NCI-H146 treated with DMSO at 0.1 percent for 48 hours (cell line): ENCODE measurements around the gene TMEM134.
"Not testable (repeated sequence)": the region's sequence is repeated elsewhere in the genome, so short reads cannot be mapped to it uniquely, and the experiment has no call there.

Source experiments
- DNase-seq: peaks from one replicate; lab custom pipeline; 2025; ENCODE audit not compliant: unreplicated experiment; lab: John Stamatoyannopoulos, UW

TMEM134 gene

DNA sequence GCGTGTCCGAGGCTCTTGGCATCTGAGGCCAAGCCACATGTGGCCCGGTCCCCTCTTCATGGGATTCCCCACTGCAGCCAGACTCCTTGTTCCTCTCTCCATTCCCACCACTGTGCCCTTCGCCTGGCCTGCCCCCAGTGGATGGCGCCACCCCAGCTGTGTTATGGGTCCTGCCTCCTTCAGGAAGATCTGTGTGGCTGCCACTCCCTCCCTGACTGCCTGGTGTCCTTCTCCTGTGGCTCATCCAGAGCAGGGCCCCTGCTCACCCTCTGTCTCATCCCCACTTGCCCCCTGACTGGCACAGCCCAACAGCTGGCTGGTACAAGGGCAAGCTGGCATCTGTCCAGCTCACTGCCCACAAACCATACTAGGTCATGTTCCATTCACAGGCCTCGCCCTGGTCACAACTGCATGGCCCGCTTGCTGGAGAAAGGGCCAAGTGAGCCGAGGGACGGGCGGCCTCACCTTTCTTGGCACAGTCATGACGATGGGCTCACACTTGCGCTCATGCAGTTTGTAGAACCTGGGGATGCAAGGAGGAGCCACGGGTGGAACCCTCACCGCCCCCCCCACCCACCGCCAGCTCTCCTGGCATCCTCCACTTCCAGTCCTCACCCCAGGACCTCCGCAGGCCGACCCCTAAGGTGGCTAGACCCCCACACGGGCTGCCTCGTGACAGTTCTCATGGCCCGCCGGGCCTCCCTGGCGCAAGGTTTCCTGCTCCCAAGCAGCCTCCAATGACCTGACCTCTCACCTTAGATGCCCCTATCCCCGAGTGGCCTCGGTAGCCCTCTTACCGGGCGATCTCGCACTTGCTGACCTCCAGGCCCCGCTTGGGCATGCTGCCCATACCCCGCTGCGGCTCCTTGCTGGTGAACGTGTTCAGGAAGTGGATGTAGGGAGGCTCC, 29.5 kb downstream of the TMEM134 start:
- DNase-seq, result no peak

DNA sequence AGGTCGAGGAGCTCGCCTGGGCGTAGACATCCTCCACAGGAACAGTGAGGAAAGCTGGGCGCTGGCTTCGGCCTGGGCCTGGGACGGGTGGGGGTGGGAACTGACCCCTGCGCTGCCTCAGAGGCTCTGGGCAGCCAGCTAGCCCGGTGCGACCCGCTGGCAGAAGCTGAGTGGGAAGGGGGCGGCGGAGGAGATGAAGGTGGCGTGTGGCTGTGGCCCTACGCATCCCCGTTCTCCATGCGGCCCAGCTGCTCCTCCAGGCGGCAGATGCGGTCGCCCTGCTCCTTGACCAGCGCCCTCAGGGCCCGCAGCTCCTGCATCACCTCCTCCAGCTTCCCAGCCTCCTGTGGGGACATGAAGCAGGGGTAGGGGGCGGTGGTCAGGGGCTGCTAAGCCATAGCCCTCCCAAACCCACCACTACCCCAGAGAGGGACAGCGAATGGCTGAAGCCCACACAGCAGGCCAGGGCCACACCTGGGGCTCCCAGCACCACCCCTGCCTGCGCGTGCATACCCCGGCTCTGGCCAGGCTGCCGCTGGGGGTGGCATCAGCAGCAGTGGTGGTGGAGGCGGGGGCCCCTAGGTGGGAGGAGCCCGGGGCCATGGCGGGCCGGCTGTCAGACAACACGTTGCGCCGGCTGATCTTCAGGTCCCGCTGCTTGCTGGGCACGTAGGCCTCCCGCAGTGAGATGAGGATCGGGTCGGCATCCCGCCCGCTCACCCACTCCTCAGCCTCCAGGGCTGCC, 30.7 kb downstream of the TMEM134 start:
- no peak for DNase-seq

DNA sequence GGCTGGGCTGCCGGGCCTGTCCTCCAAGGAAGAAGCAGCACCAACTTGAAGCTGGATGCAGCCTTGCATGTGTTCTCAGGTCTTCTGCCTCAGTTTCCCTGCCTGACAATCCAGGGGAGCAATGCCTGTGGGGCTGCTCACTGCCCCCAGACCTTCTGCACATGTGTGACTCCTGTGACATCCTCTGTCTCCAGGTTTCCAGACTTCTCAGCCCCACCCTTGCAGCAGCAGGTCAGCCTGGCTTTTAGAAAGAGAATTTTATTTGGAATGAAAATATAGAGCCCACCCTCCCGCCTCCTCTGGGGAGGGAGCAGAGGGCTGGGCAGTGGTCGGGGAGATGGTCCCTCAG, 31.3 kb downstream of the TMEM134 start:
- DNase-seq, result no peak

DNA sequence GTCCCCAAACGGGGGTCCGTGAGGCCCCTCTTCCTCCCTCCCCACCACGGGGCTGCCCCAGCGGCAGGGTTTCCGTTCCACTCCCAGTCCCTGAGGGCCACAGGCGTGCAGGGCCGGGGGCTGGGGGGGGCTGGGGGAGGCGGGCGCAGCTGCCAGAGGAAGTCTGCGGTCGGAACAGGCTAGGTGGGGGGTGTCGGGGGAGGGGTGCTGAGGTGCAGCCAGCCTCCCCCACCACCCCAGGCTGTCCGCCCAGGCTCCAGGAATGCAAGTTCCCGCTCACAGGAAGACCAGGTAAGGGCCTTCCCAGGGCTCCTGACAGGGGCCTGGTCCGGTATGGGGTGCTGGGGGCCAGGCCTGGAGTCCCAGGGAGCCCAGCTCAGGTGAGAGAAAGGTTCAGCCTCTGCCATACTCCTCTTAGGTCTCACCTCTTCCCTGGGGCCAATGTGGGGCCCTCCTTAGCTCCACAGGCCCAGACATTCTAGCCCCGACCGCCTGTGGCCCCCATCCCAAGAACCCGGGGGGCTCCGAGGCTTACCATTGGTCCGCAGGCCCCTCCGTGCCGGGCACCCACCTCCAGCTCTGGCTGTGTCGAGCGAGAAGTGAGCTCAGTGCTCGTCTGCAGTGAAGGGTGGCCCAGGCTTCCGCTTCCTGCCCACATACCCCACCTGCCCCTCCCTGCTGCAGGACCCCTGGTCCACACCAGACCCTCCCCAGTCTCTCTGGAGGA, 31.8 kb downstream of the TMEM134 start, which contains the start of gene PTPRCAP:
PTPRCAP (minus strand) TSS at position 601 of the 727 bp plus-strand sequence; CDS start at position 538, 63 bp downstream.
- no peak for DNase-seq

DNA sequence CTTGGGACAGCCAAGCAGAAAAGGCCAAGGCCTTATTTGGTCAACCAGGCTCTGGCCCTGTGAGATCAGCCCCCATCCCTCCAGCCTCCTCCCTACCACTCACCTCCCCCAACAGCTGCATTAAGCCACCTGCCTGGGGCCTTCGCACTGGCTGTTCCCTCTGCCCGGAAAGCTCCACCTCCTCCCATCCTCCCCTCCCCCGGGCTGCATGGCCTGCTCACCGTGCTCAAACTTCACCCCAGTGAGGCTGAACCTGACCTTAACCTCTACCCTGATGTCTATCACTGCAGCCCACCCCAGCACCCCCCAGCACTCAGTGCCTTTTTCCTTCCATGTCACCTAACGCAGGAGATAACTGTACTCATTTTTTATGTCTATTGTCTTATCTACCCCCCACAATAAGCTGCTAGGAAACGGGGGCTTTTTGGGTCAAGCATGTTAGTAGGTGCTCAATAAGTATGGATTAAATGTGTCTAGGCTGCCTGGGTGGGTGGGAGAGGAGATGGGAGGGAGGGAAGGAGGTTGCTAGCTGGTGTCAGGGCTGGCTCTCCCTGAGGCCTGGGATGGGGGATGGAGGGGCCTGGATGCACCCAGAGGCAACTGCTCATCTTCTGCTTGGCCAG, 32.5 kb downstream of the TMEM134 start:
- DNase-seq, result no peak

DNA sequence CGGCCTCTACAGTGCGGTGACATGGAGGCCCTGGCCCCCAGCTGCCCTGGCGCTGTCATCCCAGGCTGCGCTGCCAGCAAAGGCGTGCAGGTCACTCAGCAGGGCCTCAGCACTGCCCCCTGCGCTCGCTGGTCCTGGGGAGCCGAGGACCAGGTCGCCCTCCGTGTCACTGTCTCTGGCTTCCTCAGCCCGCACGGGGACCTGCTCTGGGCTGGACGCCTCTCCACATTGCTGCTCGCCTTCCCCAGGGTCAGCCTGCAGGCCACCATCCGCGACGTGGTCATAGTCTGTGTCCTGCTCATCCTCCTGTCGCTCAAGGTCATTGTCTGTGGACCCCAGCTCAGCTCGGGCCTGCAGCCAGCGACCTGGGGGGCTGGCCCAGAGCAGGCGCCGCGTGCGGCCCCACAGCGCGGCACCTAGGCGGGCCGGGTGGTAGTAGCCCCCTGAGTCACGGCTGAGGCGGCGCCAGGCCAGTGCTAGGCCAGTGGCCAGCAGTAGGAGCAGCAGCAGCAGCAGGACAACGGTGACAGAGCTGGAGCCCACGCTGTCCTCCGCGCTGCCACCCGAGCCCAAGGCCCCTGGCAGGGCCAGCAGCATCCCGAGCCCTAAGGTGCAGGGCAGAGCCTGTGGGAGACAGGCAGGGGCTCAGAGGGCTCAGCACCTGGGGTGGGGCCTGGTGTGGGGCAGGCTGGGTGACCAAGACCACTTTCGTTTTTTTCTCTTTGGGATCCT, 33.2 kb downstream of the TMEM134 start:
- DNase-seq, result no peak

DNA sequence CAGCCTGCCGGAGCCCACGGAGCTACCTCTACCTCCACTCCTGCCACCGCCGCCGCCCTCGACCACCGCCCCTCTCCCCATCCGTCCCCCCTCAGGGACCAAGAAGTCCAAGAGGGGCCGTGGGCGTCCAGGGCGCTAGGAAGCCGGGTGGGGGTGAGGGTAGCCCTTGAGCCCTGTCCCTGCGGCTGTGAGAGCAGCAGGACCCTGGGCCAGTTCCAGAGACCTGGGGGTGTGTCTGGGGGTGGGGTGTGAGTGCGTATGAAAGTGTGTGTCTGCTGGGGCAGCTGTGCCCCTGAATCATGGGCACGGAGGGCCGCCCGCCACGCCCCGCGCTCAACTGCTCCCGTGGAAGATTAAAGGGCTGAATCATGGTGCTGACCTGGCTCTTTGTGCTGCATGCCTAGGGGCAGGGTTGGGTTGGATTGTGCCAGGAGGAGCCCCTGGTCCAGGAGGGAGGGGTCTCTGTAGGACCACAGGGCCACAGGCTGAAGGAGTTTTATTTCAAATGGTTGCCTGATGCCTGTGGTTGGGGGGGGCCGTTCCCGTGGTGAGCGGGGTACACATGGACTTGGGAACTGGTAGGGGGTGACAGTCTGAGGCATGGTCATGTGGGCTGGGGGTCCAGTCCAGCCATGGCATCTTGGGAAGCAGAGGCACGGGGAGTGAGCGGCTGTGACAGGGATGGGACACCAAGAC, 33.9 kb downstream of the TMEM134 start:
- DNase-seq, result no peak

DNA sequence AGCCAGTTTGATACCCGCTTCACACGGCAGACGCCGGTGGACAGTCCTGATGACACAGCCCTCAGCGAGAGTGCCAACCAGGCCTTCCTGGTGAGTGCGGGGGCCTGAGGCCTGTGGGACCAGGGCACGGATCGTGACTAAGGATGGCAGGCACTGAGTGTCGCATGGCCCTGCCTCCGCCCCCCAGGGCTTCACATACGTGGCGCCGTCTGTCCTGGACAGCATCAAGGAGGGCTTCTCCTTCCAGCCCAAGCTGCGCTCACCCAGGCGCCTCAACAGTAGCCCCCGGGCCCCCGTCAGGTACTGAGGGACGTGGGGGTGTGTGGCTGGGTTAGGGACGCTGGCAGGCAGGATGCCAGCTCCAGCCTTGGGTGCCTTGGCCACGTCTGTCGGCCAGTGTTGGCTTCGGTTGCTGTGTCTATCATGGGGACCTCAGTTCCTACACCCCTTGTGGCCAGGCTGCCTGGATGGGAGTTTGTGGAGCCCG, 34.6 kb downstream of the TMEM134 start:
- DNase-seq, result no peak

DNA sequence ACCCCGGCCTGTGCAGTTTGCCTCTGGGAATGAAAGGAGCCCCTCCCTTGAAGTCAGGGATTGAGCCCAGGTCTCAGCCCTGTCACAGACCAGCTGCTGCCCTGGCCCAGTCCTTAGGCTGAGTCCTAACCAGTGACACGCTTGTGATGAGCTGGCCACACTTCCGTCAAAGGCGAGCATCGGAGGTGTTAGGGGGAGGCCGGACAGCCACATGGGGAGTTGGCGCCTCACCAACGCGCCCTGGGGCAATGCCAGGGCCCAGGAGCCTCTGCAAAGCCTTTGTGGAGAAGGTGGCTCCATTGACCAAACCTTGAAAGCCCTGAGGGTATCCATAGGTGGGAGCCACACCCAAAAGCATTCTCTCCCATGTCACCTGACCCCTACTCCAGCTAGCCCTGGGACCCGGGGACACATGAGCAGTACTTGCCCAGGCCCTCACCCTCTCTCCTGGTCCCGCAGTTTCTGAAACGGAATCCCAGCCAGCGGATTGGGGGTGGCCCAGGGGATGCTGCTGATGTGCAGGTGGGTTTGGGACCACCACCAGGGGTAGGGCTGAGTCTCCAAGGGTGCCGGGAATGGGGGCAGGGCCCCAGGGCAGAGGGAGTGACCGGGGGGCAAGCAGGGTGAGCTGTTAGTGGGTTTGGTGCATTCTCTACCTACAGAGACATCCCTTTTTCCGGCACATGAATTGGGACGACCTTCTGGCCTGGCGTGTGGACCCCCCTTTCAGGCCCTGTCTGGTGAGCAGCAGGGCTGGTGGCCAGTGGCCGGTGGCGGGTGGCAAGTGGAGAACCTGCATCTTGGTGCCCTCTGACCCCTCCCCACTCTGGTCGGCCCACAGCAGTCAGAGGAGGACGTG, 35.3 kb downstream of the TMEM134 start:
- no peak for DNase-seq

DNA sequence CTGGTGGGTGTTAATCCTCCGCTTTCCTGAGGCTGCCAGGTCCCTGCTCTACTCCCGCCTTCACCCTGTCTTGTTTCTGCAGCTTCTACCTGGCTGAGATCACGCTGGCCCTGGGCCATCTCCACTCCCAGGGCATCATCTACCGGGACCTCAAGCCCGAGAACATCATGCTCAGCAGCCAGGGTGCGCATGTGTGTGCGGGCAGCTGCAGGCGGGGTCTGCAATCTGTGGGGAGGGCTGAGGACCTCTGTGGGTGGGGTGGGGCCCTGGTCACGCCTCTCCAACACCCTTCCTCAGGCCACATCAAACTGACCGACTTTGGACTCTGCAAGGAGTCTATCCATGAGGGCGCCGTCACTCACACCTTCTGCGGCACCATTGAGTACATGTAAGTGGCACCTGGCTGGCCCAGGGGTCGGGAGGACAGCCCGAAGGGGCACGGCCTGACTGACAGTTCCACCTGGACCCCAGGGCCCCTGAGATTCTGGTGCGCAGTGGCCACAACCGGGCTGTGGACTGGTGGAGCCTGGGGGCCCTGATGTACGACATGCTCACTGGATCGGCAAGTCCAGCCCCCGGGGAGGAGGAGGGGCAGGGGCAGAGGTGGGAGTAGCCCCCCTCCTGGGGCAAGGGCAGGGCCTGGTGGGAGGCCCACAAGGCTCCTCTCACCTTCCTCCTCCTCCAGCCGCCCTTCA, 36.2 kb downstream of the TMEM134 start:
- no peak for DNase-seq

DNA sequence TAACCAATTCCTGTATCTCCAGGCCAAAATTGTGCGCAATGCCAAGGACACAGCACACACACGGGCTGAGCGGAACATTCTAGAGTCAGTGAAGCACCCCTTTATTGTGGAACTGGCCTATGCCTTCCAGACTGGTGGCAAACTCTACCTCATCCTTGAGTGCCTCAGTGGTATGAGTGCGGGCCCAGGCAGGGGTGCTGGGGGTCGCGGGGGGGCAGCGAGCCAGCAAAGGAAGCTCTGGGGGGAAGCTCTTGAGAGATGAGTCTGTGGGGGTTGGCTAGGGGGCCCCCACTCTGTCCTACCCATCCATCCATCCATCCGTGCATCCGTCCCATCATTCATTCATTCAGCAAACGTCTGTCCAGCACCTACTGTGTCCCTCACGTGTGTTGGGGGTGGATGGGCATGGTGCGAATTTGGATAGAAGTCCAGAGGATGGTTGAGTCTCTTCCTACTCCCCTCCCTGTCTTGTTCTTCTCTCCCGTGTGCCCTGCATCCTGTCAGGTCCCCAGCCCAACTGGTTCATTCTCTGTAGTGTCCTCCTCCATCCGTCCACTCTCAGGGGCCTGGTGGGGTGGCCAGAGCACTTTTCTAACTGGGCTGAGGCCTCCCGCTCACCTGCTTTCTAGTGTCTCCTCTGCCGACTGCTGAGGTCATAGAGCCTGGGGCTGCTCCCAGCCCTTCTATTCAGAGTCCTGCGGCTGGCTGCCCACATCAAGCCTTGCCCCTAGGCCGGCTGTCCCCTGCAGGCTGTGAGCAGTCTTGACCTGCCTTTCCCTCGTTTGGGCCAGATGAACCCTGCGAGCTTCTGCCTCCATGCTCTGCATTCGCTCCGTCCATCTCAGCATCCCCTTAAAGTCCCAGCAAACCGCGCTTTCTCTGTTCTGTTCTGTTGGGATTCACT, 37.5 kb downstream of the TMEM134 start:
- no peak for DNase-seq

DNA sequence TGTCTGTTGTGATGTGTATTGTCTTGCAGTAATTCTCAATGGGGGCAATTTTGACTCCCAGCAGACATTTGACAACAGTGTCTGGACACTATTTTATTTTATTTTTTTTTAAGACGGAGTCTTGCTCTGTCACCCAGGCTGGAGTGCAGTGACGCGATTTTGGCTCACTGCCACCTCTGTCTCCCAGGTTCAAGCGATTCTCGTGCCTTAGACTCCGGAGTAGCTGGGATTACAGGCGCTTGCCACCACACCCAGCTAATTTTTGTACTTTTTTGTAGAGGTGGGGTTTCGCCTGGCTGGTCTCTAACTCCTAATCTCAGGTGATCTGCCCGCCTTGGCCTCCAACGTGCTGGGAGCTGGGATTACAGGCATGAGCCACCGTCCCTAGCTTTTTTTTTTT, 39.3 kb downstream of the TMEM134 start:
- DNase-seq, result no peak

DNA sequence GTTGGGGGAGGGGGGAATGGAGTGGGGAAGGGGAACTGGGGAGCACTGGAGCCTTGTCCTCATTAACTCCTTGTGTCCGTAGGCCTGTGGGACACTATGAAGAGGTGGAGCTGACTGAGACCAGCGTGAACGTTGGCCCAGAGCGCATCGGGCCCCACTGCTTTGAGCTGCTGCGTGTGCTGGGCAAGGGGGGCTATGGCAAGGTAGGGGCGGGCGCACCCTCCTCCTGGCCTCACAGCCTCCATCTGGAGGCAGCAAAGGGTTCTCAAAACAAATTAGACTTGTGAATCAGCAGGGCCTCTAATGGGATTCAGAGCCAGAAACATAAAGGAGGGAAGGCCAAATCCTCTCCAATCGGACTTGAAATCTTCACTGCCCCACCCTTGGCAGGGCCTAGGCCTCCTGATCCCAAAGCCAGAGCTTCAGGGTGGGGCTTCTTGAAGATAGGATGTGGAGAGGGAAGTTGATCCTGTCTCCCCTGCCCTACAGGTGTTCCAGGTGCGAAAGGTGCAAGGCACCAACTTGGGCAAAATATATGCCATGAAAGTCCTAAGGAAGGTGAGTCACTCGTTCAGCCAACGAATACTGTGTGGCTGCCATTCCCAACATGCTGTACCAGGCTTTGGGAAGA, 39.9 kb downstream of the TMEM134 start:
- DNase-seq, result no peak

DNA sequence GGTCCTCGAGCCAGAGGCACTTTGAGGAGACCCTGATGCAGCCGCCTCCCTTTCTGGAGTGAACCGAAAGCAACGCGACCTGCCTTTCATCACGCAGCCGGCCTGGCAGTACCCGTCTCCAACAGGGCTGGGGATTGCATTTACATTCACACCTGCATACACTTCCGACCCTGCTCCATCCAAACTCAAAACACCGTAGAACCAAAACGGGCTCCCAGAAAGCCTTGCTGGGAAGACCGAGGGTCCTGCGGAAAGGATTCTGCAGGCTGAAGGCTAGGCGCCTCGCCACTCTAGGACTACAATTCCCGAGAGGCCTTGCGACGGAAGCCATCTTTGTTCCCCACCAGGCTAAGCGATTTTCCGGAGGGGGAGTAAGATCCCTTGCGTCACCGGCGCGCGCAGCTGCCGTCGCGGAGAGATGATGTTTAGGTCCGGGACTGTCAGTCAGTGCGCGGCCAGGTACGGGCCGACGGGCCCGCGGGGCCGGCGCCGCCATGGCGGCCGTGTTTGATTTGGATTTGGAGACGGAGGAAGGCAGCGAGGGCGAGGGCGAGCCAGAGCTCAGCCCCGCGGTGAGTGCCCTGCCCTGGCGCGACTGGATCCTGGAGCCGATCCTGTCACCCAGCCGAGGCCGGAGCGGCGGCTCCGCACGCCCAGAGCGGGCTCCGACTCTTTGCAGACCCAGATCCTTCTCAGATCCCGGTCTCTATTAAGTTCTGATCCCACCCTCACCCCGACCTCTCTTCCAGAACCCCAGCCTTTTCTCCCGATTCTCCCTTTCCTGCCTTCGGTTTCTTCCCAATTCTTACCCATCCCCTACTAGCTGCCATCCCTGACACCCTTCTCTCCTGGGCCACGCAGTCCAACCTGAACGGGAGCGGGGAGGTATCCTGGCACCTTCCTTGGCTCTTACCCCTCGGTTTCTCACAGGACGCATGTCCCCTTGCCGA, 40.7 kb downstream of the TMEM134 start, which contains the start of gene RPS6KB2:
RPS6KB2 (plus strand) TSS at position 443 of the 950 bp plus-strand sequence; CDS start at position 495, 52 bp downstream.
- DNase-seq, result peak; percentile 97

DNA sequence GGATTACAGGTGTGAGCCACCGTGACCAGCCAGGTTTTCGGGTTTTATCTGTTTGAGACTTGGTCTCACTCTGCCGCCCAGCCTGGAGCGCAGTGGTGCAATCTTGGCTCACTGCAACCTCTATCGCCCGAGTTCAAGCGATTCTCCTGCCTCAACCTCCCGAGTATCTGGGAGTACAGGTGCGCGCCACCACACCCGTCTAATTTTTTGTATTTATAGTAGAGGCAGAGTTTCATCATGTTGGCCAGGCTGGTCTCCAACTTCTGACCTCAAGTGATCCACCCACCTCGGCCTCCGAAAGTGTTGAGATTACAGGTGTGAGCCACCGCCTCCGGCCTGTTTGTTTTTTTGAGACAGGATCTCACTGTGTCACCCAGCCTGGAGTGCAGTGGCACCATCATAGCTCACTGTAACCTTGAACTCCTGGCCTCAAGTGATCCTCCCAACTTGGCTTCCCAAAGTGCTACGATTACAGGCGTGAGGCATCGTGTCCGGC, 41.6 kb downstream of the TMEM134 start:
- not testable (repeated sequence) for DNase-seq
